ENCODE measurements around the gene THAP3. TPM values are rescaled to one million over a fixed set of nuclear protein-coding genes. Genes with fewer than 3 reads are reported as not detected.

Gene THAP3
- total and polyA plus RNA-seq, 7 donors = 12.6 to 30.6 (median 22.7) TPM

DNA sequence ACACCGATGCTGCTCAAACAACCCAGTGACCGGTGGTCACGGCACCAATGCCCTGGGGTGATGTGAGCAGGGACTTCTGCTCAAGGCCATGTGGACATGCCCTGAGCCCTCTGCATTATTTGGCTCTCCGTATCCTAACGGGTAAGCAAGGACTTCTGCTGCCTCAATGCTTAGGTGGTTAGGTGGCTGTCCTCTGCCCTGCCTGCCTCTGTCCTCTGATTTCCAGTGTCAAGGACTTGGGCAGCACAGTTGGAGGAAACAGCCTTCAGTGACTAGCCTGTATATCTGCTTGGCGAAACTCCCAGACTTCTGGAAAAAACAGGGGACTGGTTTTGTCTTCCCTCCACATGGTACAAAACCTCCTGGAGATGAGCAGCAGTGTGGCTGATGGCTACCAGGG is 42.5 kb downstream of the THAP3 start:
- peaks cover 11 to 31% (median 12%) of the 10 kb centered on the region in 4 donors for H3K36me3 ChIP-seq

DNA sequence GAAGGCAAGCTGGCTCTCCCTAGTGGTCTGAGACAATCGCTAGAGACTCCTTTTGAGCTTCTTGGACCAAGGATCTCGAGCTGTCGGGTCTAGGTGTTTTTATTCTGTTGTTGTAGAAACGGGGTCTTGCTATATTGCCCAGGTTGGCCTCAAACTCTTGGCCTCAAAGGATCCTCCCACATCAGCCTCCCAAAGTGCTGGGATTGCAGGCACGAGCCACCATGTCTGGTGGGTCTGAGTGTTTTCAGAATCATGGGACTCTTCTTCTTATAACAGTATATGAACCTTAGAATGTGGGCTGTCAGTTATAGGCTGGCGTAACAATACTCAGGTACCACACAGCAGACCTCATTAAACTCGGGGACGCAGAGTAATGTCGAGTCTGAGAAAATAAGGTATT is 43.8 kb downstream of the THAP3 start:
- peaks cover 11 to 31% (median 12%) of the 10 kb centered on the region in 4 donors for H3K36me3 ChIP-seq
- TF ChIP-seq POLR2A (IDR thresholded peaks at IDR 0.05) (no peak), POLR2AphosphoS5 (IDR thresholded peaks at IDR 0.05) (no peak), EP300 (IDR thresholded peaks at IDR 0.05) (no peak)
- TF ChIP-seq, protein P1, sequence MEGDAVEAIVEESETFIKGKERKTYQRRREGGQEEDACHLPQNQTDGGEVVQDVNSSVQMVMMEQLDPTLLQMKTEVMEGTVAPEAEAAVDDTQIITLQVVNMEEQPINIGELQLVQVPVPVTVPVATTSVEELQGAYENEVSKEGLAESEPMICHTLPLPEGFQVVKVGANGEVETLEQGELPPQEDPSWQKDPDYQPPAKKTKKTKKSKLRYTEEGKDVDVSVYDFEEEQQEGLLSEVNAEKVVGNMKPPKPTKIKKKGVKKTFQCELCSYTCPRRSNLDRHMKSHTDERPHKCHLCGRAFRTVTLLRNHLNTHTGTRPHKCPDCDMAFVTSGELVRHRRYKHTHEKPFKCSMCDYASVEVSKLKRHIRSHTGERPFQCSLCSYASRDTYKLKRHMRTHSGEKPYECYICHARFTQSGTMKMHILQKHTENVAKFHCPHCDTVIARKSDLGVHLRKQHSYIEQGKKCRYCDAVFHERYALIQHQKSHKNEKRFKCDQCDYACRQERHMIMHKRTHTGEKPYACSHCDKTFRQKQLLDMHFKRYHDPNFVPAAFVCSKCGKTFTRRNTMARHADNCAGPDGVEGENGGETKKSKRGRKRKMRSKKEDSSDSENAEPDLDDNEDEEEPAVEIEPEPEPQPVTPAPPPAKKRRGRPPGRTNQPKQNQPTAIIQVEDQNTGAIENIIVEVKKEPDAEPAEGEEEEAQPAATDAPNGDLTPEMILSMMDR (IDR thresholded peaks at IDR 0.05) = no peak
- H3K4me1 ChIP-seq = peaks cover 0 to 15% (median 13%) of the 10 kb centered on the region in 4 donors
- no peak overlapping the region for H3K27ac ChIP-seq
- H3K4me3 ChIP-seq = no peak overlapping the region
- H3K9me3 ChIP-seq = no peaks in the 10 kb centered on the region
- intact Hi-C loops (cut with DNase I) = no loop called here
- WGBS, 2 donors = 97% methylated on average over 9 of the region's 9 CpGs
- no peak for DNase-seq
- H3K27me3 ChIP-seq = no peaks in the 10 kb centered on the region

More for the DNA sequence above, 42.5 kb downstream of the THAP3 start:
- peaks cover 0 to 7% (median 5%) of the 10 kb centered on the region in 4 donors for H3K4me1 ChIP-seq
- H3K27ac ChIP-seq = no peak overlapping the region
- intact Hi-C loops (cut with DNase I) = no loop called here
- DNase-seq = no peak
- no peak overlapping the region for H3K4me3 ChIP-seq
- WGBS, 2 donors = 95 to 98% methylated on average over 6 of the region's 6 CpGs
- H3K9me3 ChIP-seq = no peaks in the 10 kb centered on the region
- no peaks in the 10 kb centered on the region for H3K27me3 ChIP-seq
- TF ChIP-seq POLR2AphosphoS5 (IDR thresholded peaks at IDR 0.05) (no peak), EP300 (IDR thresholded peaks at IDR 0.05) (no peak), POLR2A (IDR thresholded peaks at IDR 0.05) (no peak)
- TF ChIP-seq, protein P1 (IDR thresholded peaks at IDR 0.05) = no peak

DNA sequence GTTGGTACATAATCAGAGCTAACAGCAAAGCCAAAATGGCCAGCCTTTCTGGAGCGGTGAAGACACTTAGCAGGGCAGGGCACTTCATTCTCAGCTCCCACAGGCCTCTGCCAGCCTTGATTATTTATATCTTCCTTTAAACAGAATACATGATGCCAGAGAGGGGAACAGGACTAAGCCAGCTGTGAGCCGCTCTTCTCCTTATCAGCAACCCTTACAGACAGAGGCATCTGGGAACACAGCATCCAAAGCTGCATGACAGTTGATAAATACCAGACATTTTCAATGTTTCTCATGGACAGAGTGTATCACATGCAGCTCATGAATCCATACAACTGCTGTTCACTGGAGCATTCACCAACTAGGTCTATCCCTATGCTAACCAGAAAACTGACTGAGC is 47.9 kb downstream of the THAP3 start:
- H3K27me3 ChIP-seq = no peaks in the 10 kb centered on the region
- no peaks in the 10 kb centered on the region for H3K9me3 ChIP-seq
- TF ChIP-seq POLR2AphosphoS5 (IDR thresholded peaks at IDR 0.05) (peak in 2 of 4 donors; percentile 25 to 29), POLR2A (IDR thresholded peaks at IDR 0.05) (no peak)
- peak overlapping the region in 2 of 4 donors; percentile 28 to 31 for H3K27ac ChIP-seq
- H3K4me3 ChIP-seq = no peak overlapping the region
- peaks cover 0 to 15% (median 13%) of the 10 kb centered on the region in 4 donors for H3K4me1 ChIP-seq
- intact Hi-C loops (cut with DNase I) = no loop called here
- peaks cover 1 to 29% (median 16%) of the 10 kb centered on the region in 4 donors for H3K36me3 ChIP-seq
- DNase-seq = no peak
- WGBS, 2 donors = 90 to 93% methylated on average over 2 of the region's 2 CpGs

DNA sequence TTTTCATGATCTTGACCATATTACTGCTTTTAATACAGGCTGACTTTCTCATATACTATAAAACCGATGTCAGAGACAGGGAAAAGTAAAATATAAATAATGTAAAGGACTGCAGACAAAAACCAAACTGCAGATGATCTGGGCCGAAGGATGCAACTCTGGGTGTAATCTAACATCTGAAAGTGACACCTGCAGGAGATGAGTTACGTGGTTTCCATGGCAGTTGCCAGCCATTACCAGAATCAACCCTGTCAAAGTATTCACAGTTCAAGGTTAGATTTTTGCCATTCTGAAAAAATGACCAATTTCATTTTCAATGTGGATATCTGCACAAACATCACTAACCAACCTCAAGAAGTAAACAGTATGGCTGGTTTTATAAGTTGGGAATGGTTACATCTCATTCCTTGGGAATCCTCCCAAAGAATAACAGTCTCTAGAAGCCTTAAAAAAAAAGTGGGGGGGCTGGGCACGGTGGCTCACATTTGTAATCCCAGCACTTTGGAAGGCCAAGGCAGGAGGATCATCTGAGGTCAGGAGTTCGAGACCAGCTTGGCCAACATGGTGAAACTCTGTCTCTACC is 49.2 kb downstream of the THAP3 start:
- H3K9me3 ChIP-seq = no peaks in the 10 kb centered on the region
- intact Hi-C loops (cut with DNase I) = no loop called here
- TF ChIP-seq, protein P1 (IDR thresholded peaks at IDR 0.05) = no peak
- TF ChIP-seq POLR2AphosphoS5 (IDR thresholded peaks at IDR 0.05) (no peak), EP300 (IDR thresholded peaks at IDR 0.05) (no peak), POLR2A (IDR thresholded peaks at IDR 0.05) (no peak)
- 88 to 91% methylated on average over 5 of the region's 5 CpGs for WGBS, 2 donors
- no peak overlapping the region for H3K4me3 ChIP-seq
- H3K4me1 ChIP-seq = peaks cover 0 to 15% (median 13%) of the 10 kb centered on the region in 4 donors
- H3K27ac ChIP-seq = no peak overlapping the region
- no peak for DNase-seq
- no peaks in the 10 kb centered on the region for H3K27me3 ChIP-seq
- H3K36me3 ChIP-seq = peaks cover 0 to 39% (median 17%) of the 10 kb centered on the region in 4 donors

DNA sequence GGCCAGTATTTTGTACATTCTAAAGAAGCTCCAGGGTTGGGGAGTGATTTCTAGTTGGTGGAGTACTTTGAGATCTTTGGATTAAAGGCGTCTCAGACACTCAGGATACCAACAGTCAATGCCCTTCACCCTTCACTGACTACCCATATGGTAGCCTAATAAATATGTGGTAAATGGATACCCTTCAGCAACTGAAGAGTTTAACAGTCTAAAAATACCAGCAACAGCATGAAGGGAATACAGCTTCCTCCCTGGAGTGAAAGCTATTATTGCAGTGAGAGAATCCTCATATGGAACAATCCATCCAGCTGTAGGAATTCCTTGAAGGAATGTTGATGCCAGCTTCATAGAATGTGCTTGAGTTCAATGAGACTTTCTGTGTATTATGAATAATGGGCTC is 50.1 kb downstream of the THAP3 start:
- H3K4me3 ChIP-seq = no peak overlapping the region
- H3K36me3 ChIP-seq = peaks cover 5 to 42% (median 23%) of the 10 kb centered on the region in 4 donors
- H3K9me3 ChIP-seq = no peaks in the 10 kb centered on the region
- no peaks in the 10 kb centered on the region for H3K27me3 ChIP-seq
- DNase-seq = no peak
- intact Hi-C loops (cut with DNase I) = no loop called here
- TF ChIP-seq POLR2AphosphoS5 (IDR thresholded peaks at IDR 0.05) (no peak), POLR2A (IDR thresholded peaks at IDR 0.05) (no peak), EP300 (IDR thresholded peaks at IDR 0.05) (no peak)
- TF ChIP-seq, protein P1 (IDR thresholded peaks at IDR 0.05) = no peak
- 95% methylated on average over 1 of the region's 1 CpG for WGBS, 2 donors
- no peak overlapping the region for H3K27ac ChIP-seq
- H3K4me1 ChIP-seq = peaks cover 0 to 15% (median 13%) of the 10 kb centered on the region in 4 donors
